RWPE1 (cell line): Measurements from ENCODE around the gene TSPAN31.

Source experiments
- CTCF ChIA-PET: fragments of 350-600 bp; sonication (Branson Sonifier 250); formaldehyde crosslinking; extraction: SDS; loops from one replicate; lab custom pipeline; 2021; lab: Yijun Ruan, JAX
- POLR2A ChIA-PET: fragments of 400-600 bp; formaldehyde crosslinking; extraction: SDS; loops from one replicate; lab custom pipeline; 2020; ENCODE audit warnings: antibody characterized with exemption; ENCODE audit not compliant: low non-redundant PET; lab: Yijun Ruan, JAX
- DNase-seq: peaks from one replicate; pipeline ENCODE4 v3.0.0; 2012; ENCODE audit warnings: low spot score
- H3K27ac ChIP-seq: fragments of 450-650 bp; 2 replicates; pipeline ENCODE4 v1.5.1; 2017
- TF ChIP-seq, protein P1 (sequence below): fragments of 450-650 bp; conservative IDR thresholded peaks from 2 replicates; pipeline ENCODE4 v1.5.1; 2017; ENCODE audit warnings: low read depth, mild to moderate bottlenecking

The TSPAN31 gene

DNA sequence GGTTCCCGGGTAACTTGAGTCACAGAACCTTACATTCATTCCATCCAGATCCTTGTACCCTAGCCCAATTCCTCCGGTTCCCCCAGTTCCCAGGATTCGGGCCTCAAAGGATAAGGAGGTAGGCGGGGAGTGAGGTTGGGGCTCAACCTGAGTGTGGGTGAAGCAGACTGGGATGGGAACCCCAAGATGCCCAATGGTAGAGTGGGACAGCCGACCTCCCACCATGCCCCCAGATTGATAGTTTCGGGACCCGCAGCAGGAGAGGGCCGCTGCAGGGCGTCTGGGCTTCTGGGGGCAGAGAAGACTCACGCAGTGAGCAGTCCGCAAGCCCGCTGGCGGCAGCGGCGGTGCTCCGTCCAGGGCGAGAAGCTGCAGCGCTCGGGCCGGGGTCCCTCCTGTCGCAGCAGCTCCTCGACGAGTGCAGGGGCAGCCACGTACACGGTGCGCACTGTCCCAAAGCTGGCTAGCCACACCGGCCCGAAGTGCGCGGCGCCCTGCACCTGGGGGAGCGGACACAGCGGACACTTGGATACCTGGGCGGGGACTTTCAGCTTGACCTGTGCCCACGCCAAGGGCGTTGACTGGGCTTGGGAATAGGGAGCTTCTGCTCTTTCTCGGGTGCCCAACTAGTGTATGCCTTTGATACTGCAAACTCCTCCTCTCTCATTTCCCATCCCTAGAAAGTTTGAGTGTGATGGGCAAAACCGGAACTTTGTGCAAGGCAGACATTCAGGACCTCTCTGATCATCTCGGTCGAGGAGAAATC lies 21.0 kb downstream of the TSPAN31 start:
- H3K27ac ChIP-seq, result peak overlapping the region; percentile 89
- CTCF ChIA-PET, result interaction anchor here (0.6 to 2.3 kb wide), 6 partner anchors 7 to 141 kb away, joined by 3 to 9 read pairs (median 4); partner anchors contain the start of gene TSFM
- TF ChIP-seq, protein P1, sequence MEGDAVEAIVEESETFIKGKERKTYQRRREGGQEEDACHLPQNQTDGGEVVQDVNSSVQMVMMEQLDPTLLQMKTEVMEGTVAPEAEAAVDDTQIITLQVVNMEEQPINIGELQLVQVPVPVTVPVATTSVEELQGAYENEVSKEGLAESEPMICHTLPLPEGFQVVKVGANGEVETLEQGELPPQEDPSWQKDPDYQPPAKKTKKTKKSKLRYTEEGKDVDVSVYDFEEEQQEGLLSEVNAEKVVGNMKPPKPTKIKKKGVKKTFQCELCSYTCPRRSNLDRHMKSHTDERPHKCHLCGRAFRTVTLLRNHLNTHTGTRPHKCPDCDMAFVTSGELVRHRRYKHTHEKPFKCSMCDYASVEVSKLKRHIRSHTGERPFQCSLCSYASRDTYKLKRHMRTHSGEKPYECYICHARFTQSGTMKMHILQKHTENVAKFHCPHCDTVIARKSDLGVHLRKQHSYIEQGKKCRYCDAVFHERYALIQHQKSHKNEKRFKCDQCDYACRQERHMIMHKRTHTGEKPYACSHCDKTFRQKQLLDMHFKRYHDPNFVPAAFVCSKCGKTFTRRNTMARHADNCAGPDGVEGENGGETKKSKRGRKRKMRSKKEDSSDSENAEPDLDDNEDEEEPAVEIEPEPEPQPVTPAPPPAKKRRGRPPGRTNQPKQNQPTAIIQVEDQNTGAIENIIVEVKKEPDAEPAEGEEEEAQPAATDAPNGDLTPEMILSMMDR, result no peak
- no peak for DNase-seq
- POLR2A ChIA-PET, result no interaction called here

DNA sequence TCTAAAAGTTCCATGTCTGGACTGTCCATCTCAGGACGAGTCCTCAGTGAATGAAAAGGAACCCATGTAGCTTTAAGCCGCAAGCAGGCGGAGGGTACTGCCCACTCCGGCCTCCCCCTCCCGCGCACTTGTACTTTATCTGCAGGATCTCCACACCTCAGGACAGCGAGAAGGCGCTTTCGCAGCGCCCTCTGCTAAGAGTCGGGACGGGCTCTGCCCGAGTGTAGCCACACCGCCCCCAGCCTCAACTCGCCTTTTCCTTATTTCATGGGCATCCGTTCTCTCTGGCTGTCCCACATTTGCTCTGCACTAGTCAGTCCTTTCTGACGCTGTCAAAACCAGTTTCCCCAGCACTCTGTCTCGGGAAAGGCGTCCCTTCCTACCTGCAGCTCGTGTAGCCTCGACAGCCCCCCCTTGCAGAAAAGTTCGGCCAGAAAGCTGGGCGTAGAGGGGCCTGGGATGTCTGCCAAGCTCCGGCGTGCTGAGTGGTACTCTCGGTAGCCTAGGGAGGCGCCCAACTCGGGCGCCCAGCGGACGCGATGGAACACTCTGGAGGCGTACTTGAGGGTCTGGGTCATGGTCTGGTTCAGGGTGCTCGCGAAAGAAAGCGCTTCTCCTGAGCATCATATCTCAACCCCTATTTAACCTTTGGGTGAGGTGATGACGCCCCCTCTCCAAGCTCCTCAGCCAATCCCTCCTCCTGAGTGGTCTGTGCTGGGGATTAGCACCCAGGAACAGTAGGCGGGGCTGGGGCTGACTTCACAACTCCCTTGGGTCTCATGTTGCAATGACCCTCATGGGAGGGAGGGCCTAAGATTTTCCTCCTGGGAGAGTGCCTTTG lies 21.8 kb downstream of the TSPAN31 start, which contains the start of gene CYP27B1:
Gene CYP27B1, minus strand, starts transcription at position 615 of the 841 bp plus-strand sequence. Its CDS starts 37 bp downstream, at position 578.
- ChIA-PET POLR2A (no interaction called here), CTCF (interaction anchor here (0.6 to 2.3 kb wide), 6 partner anchors 8 to 762 kb away, joined by 3 to 9 read pairs (median 4); partner anchors contain the start of gene TSFM)
- DNase-seq, result peak; percentile 68
- TF ChIP-seq, protein P1, result no peak
- peak within 1 kb of the TSS; percentile 89 for H3K27ac ChIP-seq

DNA sequence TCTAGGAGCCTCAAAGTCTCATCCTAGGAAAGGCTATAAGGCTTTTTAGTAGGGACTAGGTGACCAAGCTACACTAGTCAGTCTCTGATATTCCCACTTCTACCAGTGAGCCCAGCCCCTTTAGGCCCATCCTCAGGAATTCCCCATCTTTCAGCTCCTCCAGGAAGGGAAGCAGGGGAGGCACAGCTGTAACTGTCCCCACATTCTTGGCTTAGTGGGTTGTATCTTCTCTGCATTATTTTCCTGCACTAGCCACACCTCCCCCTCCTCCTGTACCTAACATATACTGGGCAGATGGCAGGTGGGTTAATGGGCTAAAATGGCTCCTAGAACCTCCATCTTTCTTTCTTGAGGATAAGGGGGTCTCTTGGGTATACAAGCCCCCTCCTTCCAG lies 22.5 kb downstream of the TSPAN31 start:
- CTCF ChIA-PET, result interaction anchor here (0.6 to 2.3 kb wide), 3 partner anchors 9 to 761 kb away, joined by 3 to 9 read pairs (median 3); partner anchors contain the start of gene TSFM
- TF ChIP-seq, protein P1, result no peak
- H3K27ac ChIP-seq, result peak overlapping the region; percentile 89
- DNase-seq, result no peak
- POLR2A ChIA-PET, result no interaction called here

DNA sequence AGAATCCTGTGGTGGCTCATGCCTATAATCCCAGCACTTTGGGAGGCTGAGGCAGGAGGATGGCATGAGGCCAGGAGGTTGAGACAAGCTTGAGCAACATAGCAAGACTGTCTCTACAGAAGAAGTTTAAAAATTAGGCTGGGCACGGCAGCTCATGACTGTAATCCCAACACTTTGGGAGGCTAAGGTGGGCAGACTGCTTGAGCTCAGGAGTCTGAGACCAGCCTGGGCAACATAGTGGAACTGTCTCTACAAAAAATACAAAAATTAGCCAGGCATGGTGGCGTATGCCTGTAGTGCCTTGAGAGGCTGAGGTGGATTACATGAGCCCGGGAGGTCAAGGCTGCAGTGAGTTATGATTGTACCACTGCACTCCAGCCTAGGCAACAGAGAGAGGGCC lies 23.0 kb downstream of the TSPAN31 start:
- DNase-seq, result no peak
- TF ChIP-seq, protein P1, result no peak
- ChIA-PET CTCF (interaction anchor here (2.3 kb wide), 1 partner anchor 15 kb away, joined by 9 read pairs; the partner anchor contains the start of gene TSFM), POLR2A (no interaction called here)
- peak overlapping the region; percentile 89 for H3K27ac ChIP-seq

GRCh38 chr12:57769594-57769993 lies 24.8 kb downstream of the TSPAN31 start:
- no peak for DNase-seq
- POLR2A ChIA-PET, result no interaction called here
- TF ChIP-seq, protein P1, result no peak
- H3K27ac ChIP-seq, result peak overlapping the region; percentile 18
- CTCF ChIA-PET, result no interaction called here

DNA sequence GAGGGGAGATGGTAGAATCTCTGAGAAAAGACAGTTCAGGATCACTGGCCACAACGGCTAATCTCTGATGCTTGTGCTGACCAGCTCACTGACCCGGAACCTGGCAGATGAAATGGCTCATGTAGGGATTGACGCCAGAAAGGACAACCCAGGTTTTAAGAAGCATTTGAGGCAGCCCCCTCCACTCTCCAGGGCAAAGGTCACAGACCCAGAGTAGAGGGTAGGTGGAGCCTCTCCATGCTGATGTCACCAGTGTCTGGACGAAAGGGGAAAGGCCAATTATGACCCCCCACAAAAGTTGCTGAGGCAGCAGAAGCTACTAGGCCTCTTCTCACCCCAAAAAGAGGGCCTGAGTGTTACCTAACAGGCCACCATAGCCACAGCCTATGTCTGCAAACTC lies 25.9 kb downstream of the TSPAN31 start:
- no peak for DNase-seq
- POLR2A ChIA-PET, result no interaction called here

More for the DNA sequence above, 25.9 kb downstream of the TSPAN31 start:
- CTCF ChIA-PET, result interaction anchor here (1.0 kb wide), 1 partner anchor 14 kb away, joined by 5 read pairs; no protein-coding TSS in a partner anchor
- peak overlapping the region; percentile 96 for H3K27ac ChIP-seq
- TF ChIP-seq, protein P1, result no peak
